Fibroblast of pulmonary artery (primary cell): ENCODE results near the gene TBC1D32.

Source experiments
- DNase-seq: peaks from one replicate; pipeline ENCODE4 v3.0.0-alpha.2; 2010; ENCODE audit warnings: low read depth
- H3K4me3 ChIP-seq: replicated peaks from 2 replicates; pipeline ENCODE4 v1.5.1; 2011; ENCODE audit warnings: low read depth, mild to moderate bottlenecking, control low read depth, low read length, moderate library complexity
- CTCF ChIP-seq: IDR thresholded peaks from 2 replicates; pipeline ENCODE4 v1.5.1; 2011; ENCODE audit warnings: mild to moderate bottlenecking, control low read depth, low read length, inconsistent platforms; ENCODE audit errors: missing control alignments

The TBC1D32 gene

GRCh38 chr6:121142093-121142492 is 192.2 kb downstream of the TBC1D32 start:
- no peak for TF ChIP-seq CTCF
- no peak for DNase-seq
- H3K4me3 ChIP-seq, result no peak overlapping the region

GRCh38 chr6:121135425-121135824 is 198.9 kb downstream of the TBC1D32 start:
- TF ChIP-seq CTCF, result no peak
- H3K4me3 ChIP-seq, result no peak overlapping the region

DNA sequence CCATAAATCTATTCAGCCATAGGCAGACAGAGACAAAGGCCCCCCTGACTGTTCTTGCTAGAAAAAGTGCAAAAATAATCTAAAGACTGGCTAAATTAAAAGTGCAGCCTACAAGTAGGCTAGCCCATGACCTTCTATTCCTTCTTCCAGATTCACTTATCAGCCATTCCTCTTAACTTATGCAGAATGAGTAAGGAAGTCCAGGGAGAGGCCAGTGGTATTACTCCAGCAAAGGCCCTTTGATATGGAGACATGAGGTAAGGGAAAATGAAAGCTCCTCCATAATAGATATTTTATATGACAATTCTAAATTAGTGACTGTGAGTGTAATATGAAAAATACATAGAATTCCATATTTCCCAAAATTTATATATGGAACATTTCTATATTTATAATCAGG is 199.4 kb downstream of the TBC1D32 start:
- DNase-seq, result no peak
- no peak overlapping the region for H3K4me3 ChIP-seq
- TF ChIP-seq CTCF, result no peak

More at GRCh38 chr6:121135425-121135824, 198.9 kb downstream of the TBC1D32 start:
- no peak for DNase-seq

GRCh38 chr6:121124600-121124999 is 209.7 kb downstream of the TBC1D32 start:
- TF ChIP-seq CTCF, result no peak
- H3K4me3 ChIP-seq, result no peak overlapping the region
- DNase-seq, result no peak

- TF ChIP-seq CTCF, result no peak
- DNase-seq, result no peak
- H3K4me3 ChIP-seq, result no peak overlapping the region
Observed at GRCh38 chr6:121112356-121112755, 221.9 kb downstream of the TBC1D32 start.

DNA sequence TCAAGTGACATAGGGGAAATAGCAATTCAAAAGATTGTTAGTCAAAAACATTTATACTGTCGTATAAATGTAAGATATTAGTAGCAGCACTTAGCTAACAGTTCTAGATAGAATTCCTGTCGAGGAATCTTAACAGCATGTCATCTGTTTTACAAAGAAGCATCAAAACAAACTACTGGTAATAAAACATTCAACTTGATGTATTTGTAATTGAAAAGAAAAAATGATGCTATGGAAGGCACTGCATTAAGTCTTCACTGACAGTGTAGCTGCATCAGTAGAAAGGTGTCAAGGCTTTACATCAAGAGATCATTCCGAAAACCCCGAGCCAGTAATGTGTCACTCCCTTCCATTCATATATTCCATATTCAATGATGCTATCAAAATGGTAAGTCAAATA is 223.5 kb downstream of the TBC1D32 start:
- no peak overlapping the region for H3K4me3 ChIP-seq
- DNase-seq, result no peak
- no peak for TF ChIP-seq CTCF

DNA sequence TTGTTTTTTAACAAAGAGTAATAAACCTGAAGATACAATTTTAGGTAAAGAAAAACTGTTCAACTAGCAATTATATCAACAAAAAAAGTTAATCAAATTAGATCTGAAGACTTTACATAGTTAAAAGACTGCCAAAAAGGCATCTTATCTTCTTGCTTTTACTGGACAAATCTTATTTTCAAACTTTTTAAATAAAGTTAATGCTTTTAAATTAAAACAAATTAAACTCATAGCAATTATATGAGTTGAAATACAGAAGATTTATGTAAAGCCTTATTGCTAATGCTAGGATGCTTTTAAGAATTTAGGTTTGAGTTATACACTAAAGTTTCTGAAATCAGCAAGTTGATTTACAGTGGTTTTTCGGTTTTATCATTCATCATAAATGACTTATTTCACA is 227.3 kb downstream of the TBC1D32 start:
- no peak for DNase-seq
- H3K4me3 ChIP-seq, result no peak overlapping the region
- TF ChIP-seq CTCF, result no peak
